WERI-Rb-1 (cell line): ENCODE data around the gene FABP7.
A peak's percentile ranks its signal among the peaks of the same experiment; 100 is the strongest.

Experiments used
- DNase-seq: peaks from one replicate; pipeline ENCODE4 v3.0.0-alpha.2; 2020
- H3K27ac ChIP-seq: fragments of 250-450 bp; sonication (Bioruptor Pico); 2 replicates; pipeline ENCODE4 v1.5.1; 2020; ENCODE audit warnings: mild to moderate bottlenecking, moderate library complexity
- H3K27me3 ChIP-seq: fragments of 250-450 bp; sonication (Bioruptor Pico); 2 replicates; pipeline ENCODE4 v1.5.1; 2021; ENCODE audit warnings: mild to moderate bottlenecking, low read depth, moderate library complexity; ENCODE audit not compliant: insufficient read depth, severe bottlenecking
- H3K36me3 ChIP-seq: fragments of 250-450 bp; sonication (Bioruptor Pico); 2 replicates; pipeline ENCODE4 v1.5.1; 2020; ENCODE audit warnings: mild to moderate bottlenecking, moderate library complexity
- H3K4me3 ChIP-seq: 2 replicates; pipeline ENCODE4 v1.5.1; 2011; ENCODE audit warnings: low read depth, mild to moderate bottlenecking, control low read depth, low read length
- H3K9me3 ChIP-seq: fragments of 250-450 bp; sonication (Bioruptor Pico); 2 replicates; pipeline ENCODE4 v1.5.1; 2021; ENCODE audit warnings: mild to moderate bottlenecking, moderate library complexity; ENCODE audit not compliant: severe bottlenecking
- TF ChIP-seq, protein P1 (sequence below): IDR thresholded peaks from 2 replicates; pipeline ENCODE4 v1.5.1; 2011; ENCODE audit warnings: low read depth, mild to moderate bottlenecking, control low read depth, inconsistent platforms, low read length

The FABP7 gene

DNA sequence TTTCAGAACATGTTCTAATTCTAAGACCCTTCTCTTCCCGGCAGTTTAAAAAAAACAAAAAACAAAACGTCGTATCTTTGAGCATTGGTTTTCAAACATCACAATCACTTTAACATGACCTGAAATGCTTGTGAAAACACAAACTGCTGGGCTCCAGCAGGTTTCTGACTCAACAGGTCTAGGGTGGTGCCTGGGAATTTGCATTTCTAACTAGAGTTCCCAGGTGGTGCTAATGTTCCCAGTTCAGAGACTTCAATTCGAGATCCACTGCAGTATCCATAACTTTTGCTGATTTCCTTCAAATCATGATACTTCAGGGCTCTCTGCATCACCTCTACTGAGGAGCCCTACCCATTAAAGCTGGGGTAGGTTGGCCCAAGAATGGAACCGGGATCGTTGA, 8.7 kb downstream of the FABP7 start:
- no peak for DNase-seq
- no peak overlapping the region for H3K27ac ChIP-seq
- TF ChIP-seq, protein P1, sequence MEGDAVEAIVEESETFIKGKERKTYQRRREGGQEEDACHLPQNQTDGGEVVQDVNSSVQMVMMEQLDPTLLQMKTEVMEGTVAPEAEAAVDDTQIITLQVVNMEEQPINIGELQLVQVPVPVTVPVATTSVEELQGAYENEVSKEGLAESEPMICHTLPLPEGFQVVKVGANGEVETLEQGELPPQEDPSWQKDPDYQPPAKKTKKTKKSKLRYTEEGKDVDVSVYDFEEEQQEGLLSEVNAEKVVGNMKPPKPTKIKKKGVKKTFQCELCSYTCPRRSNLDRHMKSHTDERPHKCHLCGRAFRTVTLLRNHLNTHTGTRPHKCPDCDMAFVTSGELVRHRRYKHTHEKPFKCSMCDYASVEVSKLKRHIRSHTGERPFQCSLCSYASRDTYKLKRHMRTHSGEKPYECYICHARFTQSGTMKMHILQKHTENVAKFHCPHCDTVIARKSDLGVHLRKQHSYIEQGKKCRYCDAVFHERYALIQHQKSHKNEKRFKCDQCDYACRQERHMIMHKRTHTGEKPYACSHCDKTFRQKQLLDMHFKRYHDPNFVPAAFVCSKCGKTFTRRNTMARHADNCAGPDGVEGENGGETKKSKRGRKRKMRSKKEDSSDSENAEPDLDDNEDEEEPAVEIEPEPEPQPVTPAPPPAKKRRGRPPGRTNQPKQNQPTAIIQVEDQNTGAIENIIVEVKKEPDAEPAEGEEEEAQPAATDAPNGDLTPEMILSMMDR, result no peak
- H3K9me3 ChIP-seq, result no peaks in the 10 kb centered on the region
- H3K4me3 ChIP-seq, result no peak overlapping the region
- no peaks in the 10 kb centered on the region for H3K27me3 ChIP-seq
- H3K36me3 ChIP-seq, result no peaks in the 10 kb centered on the region

DNA sequence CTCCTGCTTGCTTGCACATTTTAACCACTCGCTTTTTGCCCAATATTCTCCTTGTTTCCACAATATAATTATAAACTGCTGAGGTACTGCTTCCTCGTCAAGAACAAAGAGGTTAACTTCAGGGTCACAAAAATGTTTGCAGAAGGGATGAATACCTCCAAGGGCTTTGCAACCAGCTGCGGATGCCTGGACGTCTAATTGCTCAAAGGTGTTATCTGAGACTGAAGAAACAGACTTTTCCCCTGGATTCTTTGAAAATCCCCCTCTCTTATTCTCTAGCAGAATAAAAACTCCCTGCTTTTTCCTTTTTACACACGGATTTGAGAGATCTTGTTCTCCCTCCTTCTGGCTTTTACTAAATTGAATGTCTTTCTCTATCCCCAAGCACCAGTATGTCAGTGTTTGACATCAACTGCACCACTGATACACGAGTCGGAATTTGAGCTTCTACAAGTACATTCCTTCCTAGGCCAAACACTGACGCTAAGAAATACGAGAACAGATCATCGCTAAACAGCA, 9.2 kb downstream of the FABP7 start:
- DNase-seq, result no peak
- H3K4me3 ChIP-seq, result peak overlapping the region; percentile 90
- no peaks in the 10 kb centered on the region for H3K9me3 ChIP-seq
- TF ChIP-seq, protein P1, result no peak
- H3K27ac ChIP-seq, result peak overlapping the region; percentile 85
- no peaks in the 10 kb centered on the region for H3K27me3 ChIP-seq
- H3K36me3 ChIP-seq, result no peaks in the 10 kb centered on the region

DNA sequence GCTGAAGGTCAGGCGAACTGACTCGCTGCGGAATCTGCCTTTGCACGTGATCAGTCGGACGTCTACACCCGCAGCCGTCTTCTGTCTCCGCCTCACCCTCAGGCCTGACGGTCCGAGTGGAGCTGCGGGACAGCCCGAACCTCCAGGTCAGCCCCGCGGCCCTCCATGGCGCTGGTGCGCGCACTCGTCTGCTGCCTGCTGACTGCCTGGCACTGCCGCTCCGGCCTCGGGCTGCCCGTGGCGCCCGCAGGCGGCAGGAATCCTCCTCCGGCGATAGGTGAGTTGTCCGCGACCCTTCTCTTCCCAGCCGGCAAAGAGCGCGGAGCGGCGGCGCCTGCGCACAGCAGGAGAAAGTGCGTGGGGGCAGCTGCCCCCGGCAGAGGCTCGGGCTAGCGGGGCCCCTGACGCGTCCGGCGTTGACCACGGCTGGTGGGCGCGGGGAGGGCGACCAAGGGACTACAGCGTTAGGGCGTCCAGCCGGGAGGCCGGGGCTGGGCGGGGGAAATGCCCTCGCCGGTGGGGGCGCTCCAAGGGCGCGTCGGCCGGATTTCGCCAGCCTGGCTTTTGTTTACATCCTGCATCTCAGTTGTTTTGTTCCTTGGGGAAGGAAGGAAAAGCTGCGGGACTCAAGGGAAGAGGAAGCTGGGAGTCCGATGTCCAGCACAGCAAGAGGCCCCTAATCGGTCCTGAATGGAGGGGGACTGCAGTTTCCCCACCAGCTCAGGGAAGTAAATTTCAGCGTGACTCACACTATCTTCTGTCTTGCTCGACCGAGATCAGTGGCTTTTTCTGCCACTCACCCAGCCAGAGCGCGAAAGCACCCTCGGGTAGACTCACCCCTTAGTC, 9.9 kb downstream of the FABP7 start, which contains the start of gene SMPDL3A:
Gene SMPDL3A, plus strand, starts transcription at position 77 of the 846 bp plus-strand sequence. Its CDS starts 89 bp downstream, at position 166.
- H3K9me3 ChIP-seq, result no peaks in the 10 kb centered on the region
- peak; percentile 83 for DNase-seq
- H3K27me3 ChIP-seq, result no peaks in the 10 kb centered on the region
- peak within 1 kb of the TSS; percentile 85 for H3K27ac ChIP-seq
- TF ChIP-seq, protein P1, result peak; percentile 40
- H3K4me3 ChIP-seq, result peak within 1 kb of the TSS; percentile 90
- H3K36me3 ChIP-seq, result no peaks in the 10 kb centered on the region

DNA sequence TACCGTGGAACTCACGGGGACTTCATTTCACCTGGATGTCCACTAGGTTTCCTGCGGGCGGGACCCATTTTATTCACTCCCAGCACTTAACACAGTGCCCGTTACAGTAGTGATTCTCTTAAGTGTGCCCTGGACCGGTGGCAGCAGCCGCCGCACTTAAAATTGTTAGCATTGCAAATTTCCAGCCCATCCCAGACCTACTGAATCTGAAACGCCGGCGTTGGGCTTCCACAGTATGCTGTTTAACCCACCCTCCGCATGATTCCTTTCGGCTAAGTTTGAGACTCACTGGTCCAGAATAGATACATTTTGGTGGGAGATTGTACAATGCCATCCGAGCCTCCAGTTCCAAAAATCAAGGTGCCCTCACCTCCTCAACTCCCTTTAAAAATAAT, 10.5 kb downstream of the FABP7 start:
- DNase-seq, result no peak
- H3K27me3 ChIP-seq, result no peaks in the 10 kb centered on the region
- peak overlapping the region; percentile 90 for H3K4me3 ChIP-seq
- TF ChIP-seq, protein P1, result no peak
- H3K27ac ChIP-seq, result peak overlapping the region; percentile 85
- H3K9me3 ChIP-seq, result no peaks in the 10 kb centered on the region
- no peaks in the 10 kb centered on the region for H3K36me3 ChIP-seq

DNA sequence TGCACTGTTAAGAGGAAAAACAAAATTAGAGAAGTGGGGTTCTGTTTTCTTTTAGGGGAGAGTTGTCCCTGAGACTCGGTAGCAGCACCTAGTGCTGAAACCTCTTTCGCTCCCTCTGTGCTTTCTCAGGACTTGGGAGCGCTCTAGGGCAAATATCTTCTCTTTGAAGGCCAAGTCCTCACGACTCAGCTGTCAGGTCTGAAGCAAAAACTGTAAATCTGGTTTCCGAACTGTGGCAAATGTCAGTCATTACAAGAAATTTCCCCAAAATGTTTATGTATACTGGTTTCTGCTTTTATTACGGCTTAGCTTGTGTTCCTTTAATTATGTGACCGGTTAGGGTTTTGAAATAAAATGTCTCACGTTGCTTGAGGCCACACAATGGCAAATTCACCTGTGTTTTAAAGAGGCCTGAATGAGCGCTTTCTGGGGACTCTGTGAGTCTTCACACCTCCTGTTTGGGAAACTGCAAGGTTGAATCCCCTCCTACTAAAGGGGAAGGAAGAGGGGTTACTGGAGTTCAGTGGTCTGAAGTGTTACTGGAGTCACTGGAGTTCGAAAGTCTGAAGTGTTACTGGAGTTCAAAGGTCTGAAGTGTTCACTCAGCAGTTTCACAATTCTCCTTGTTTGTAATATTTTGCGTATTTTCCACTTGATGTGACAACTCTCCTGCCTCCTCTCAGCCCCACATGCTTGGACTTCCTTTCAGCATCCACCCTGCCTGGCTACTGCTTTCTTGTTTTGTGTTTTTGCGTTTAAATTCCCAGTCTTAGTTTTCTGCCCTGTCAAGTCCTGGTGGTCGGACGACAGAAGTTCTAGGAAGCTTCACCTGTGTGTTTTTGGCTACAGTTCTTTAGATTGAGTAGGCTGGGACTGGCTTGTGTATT, 11.2 kb downstream of the FABP7 start:
- peak overlapping the region; percentile 90 for H3K4me3 ChIP-seq
- H3K36me3 ChIP-seq, result no peaks in the 10 kb centered on the region
- H3K27me3 ChIP-seq, result no peaks in the 10 kb centered on the region
- TF ChIP-seq, protein P1, result no peak
- no peak for DNase-seq
- H3K9me3 ChIP-seq, result no peaks in the 10 kb centered on the region
- peak overlapping the region; percentile 85; the same call in 1 of the 2 replicates for H3K27ac ChIP-seq
